Right atrium auricular region (tissue), 2 donors: ENCODE measurements around the gene TMEM38B. TPM values are rescaled to one million over a fixed set of nuclear protein-coding genes. Genes with fewer than 3 reads are reported as not detected.
"Not testable (repeated sequence)": the region's sequence is repeated elsewhere in the genome, so short reads cannot be mapped to it uniquely, and the experiment has no call there.

Experiments used
- DNase-seq: peaks from one replicate; pipeline ENCODE4 v3.0.0-alpha.2; 2019; ENCODE audit warnings: low spot score
- H3K27ac ChIP-seq, 2 donors: fragments of 200-600 bp; sonication (generic); 1 replicate in 1 of 2; 2 replicates in 1 of 2; pipeline ENCODE4 v1.5.1; 2016 to 2019
- H3K27me3 ChIP-seq, 2 donors: fragments of 200-600 bp; sonication (generic); one replicate each; pipeline versions ENCODE4 v1.5.1 to v1.6.0; 2017 to 2019
- H3K36me3 ChIP-seq: fragments of 200-600 bp; sonication (generic); one replicate; pipeline ENCODE4 v1.5.1; 2016
- H3K4me1 ChIP-seq, 2 donors: fragments of 200-600 bp; sonication (generic); one replicate each; pipeline versions ENCODE4 v1.5.1 to v1.6.0; 2017 to 2019
- H3K4me3 ChIP-seq, 2 donors: fragments of 200-600 bp; sonication (generic); 1 replicate in 1 of 2; 2 replicates in 1 of 2; pipeline ENCODE4 v1.5.1; 2017 to 2019; ENCODE audit warnings: mild to moderate bottlenecking in 1 of 2, moderate library complexity in 1 of 2
- H3K9me3 ChIP-seq, 2 donors: fragments of 200-600 bp; sonication (generic); one replicate each; pipeline ENCODE4 v1.5.1; 2019
- CTCF ChIP-seq, 2 donors: fragments of 200-600 bp; sonication (generic); IDR thresholded peaks; one replicate each; pipeline ENCODE4 v1.5.1; 2019; ENCODE audit warnings: antibody characterized with exemption in 2 of 2
- total RNA-seq, 2 donors: library from RNA; depleted of rRNA; stranded (reverse); fragments of >200 nt; gene quantifications; one replicate each; pipeline ENCODE4 v1.1.0, GENCODE V29; 2016

The TMEM38B gene
- total RNA-seq, 2 donors from 2014 or later: 38.1 to 56.7 TPM

GRCh38 chr9:105697871-105698270, 3.5 kb downstream of the TMEM38B start:
- no peak overlapping the region for H3K27ac ChIP-seq

GRCh38 chr9:105698348-105698870, 4.1 kb downstream of the TMEM38B start:
- no peak overlapping the region for H3K4me3 ChIP-seq
- DNase-seq: no peak
- no peaks in the 10 kb centered on the region for H3K27me3 ChIP-seq
- H3K27ac ChIP-seq: no peak overlapping the region
- no peaks in the 10 kb centered on the region for H3K9me3 ChIP-seq
- no peak for TF ChIP-seq CTCF (IDR thresholded peaks at IDR 0.05)
- no peaks in the 10 kb centered on the region for H3K36me3 ChIP-seq
- peaks cover 0 to 30% of the 10 kb centered on the region in 2 donors for H3K4me1 ChIP-seq

More at GRCh38 chr9:105697871-105698270, 3.5 kb downstream of the TMEM38B start:
- Histone ChIP-seq H3K4me3 (no peak overlapping the region), H3K4me1 (peaks cover 0 to 32% of the 10 kb centered on the region in 2 donors), H3K36me3 (no peaks in the 10 kb centered on the region), H3K27me3 (no peaks in the 10 kb centered on the region), H3K9me3 (no peaks in the 10 kb centered on the region)
- TF ChIP-seq CTCF (IDR thresholded peaks at IDR 0.05): no peak
- DNase-seq: no peak

GRCh38 chr9:105700668-105701067, 6.3 kb downstream of the TMEM38B start:
- Histone ChIP-seq H3K27me3 (no peaks in the 10 kb centered on the region), H3K36me3 (no peaks in the 10 kb centered on the region), H3K27ac (peak overlapping the region in 1 of 2 donors; percentile 71), H3K9me3 (no peaks in the 10 kb centered on the region), H3K4me3 (no peak overlapping the region), H3K4me1 (peaks cover 0 to 18% of the 10 kb centered on the region in 2 donors)
- no peak for TF ChIP-seq CTCF (IDR thresholded peaks at IDR 0.05)
- DNase-seq: no peak

GRCh38 chr9:105701145-105701544, 6.8 kb downstream of the TMEM38B start:
- H3K4me3 ChIP-seq: no peak overlapping the region
- H3K27ac ChIP-seq: peak overlapping the region in 1 of 2 donors; percentile 71
- H3K9me3 ChIP-seq: no peaks in the 10 kb centered on the region
- no peak for TF ChIP-seq CTCF (IDR thresholded peaks at IDR 0.05)
- H3K36me3 ChIP-seq: no peaks in the 10 kb centered on the region
- H3K27me3 ChIP-seq: no peaks in the 10 kb centered on the region
- H3K4me1 ChIP-seq: peaks cover 0 to 17% of the 10 kb centered on the region in 2 donors
- no peak for DNase-seq

GRCh38 chr9:105702207-105702606, 7.9 kb downstream of the TMEM38B start:
- no peaks in the 10 kb centered on the region for H3K36me3 ChIP-seq
- H3K4me3 ChIP-seq: no peak overlapping the region
- peak overlapping the region; percentile 48 to 71 for H3K27ac ChIP-seq
- no peak for DNase-seq
- no peaks in the 10 kb centered on the region for H3K27me3 ChIP-seq
- no peaks in the 10 kb centered on the region for H3K9me3 ChIP-seq
- no peak for TF ChIP-seq CTCF (IDR thresholded peaks at IDR 0.05)
- peaks cover 0 to 17% of the 10 kb centered on the region in 2 donors for H3K4me1 ChIP-seq

- not testable (repeated sequence) for H3K4me1 ChIP-seq, H3K9me3 ChIP-seq, DNase-seq, H3K27me3 ChIP-seq, H3K27ac ChIP-seq, H3K4me3 ChIP-seq, H3K36me3 ChIP-seq
These were observed 9.3 kb downstream of the TMEM38B start for GRCh38 chr9:105703638-105704037.
